Hypothalamus (tissue), 51 donors: ENCODE measurements around the gene RABEP1.
A peak's percentile ranks its signal among the peaks of the same experiment; 100 is the strongest.

Source experiments
- DNase-seq, 51 donors: peaks; one replicate each; lab custom pipeline; 2025; lab: John Stamatoyannopoulos, UW

The RABEP1 gene

GRCh38 chr17:5264893-5265292 lies 17.2 kb upstream of the RABEP1 start:
- DNase-seq: no peak

GRCh38 chr17:5269241-5269960 lies 12.7 kb upstream of the RABEP1 start:
- DNase-seq: no peak

DNA sequence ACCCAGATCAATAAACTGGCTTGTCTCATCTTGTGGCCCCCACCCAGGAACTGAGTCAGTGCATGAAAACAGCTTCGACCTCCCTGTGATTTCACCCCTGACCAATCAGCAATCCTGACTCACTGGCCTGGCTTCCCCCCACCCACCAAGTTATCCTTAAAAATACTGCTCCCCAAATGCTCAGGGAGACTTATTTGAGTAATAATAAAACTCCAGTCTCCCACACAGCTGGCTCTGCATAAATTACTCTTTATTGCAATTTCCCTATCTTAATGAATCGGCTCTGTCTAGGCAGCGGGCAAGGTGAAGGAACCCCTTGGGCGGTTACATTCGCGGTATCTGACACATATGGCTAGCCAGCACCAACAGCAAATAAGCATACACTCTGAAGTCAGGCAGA lies 9.8 kb upstream of the RABEP1 start:
- no peak for DNase-seq

DNA sequence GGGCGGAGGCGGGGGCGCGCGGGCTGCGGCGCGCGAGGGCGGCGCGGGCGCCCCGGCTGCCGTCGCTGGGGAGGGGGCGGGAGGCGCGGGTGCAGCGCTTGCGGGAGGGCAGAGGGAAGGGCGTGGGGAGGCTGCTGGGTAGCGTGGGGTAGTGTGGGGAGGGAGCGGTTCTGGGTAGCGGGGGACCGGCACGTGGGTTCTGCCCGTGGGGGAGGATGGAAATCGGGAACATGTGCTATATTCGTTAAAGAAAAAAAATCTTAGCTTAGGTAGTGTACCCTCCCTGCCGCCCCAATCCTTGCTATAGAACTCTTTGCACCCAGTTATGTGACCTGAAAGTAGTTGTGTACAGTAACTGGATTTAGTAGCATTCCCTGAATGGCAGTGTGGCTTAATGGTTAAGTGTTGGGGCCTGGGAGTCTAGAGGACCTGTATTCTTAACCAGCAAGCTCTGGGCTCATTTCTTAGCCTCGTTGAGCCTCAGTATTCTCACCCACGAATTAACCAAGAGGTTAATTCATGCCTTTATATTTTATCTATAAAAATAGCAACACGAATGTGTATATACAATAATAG lies 646 bp downstream of the RABEP1 start:
- DNase-seq: peak in 27 of 51 donors; percentile 2 to 60 (median 34)

GRCh38 chr17:5283571-5284315 lies 1.7 kb downstream of the RABEP1 start:
- peak in 1 of 51 donors; percentile 4 for DNase-seq

GRCh38 chr17:5284681-5285080 lies 2.6 kb downstream of the RABEP1 start:
- no peak for DNase-seq

DNA sequence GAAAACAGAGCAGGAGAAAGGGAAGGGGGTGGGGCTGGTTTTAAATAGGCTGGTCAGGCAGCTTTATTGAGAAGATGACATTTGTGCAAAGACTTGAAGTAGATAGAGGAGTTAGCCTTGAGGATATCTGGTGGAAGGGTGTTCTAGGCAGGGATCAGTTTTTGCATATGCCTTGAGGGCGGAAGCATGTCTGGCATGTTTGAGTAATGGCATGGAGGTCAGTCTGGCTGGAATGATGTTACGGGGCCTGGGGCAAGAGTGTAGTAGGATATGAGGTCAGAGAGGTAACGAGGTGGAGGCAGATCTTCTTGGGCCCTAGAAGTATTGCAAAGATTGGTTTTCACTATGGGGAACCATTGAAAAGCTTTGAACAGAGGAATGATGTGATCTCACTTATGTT lies 4.8 kb downstream of the RABEP1 start:
- no peak for DNase-seq

DNA sequence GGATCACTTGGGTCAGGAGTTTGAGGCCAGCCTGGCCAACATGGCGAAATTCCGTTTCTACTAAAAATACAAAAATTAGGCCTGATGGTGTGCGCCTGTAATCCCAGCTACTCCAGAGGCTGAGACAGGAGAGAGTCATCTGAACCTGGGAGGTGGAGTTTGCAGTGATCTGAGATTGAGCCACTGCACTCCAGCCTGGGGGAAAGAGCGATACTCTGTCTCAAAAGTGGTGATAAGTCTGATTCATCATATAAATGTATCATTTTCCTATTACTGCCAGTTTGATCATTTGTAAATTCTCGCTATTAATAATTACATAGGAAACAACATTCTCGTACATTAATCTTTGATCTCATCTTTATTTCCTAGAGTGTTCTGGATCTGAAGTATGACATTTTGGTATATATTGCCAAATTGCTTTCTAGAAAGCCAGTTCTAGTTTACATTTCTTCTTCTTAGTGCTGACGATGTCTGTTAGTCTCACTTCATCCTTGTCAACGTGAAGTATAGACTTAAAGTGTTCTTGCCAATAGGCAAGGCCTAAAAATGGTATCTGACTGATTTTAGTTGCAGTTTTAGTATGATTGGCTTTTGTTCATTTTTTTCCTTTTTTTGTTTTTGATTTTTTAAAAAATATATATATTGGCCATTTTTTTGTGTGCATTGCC lies 9.7 kb downstream of the RABEP1 start:
- DNase-seq: no peak

GRCh38 chr17:5297245-5297644 lies 15.2 kb downstream of the RABEP1 start:
- no peak for DNase-seq

DNA sequence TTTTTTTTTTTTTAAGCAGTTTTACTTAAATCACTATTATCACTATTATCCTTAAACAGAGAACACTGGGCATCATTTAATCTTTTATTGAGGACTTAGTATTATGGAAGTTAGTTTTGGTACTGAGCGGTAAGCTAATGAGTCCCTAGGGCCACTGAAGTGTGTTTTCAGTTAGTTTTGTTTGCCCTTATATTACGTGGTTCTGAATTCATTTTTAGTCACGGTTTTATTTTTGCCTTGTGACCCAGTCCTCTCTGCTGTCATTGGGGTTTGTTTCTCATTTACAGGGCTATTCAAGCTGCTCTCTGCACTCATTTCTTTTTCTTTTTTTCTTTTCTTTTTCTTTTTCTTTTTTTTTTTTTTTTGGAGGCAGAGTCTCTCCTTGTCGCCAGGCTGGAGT lies 17.3 kb downstream of the RABEP1 start:
- no peak for DNase-seq

- DNase-seq: no peak
These were observed 22.6 kb downstream of the RABEP1 start for GRCh38 chr17:5304636-5305035.

DNA sequence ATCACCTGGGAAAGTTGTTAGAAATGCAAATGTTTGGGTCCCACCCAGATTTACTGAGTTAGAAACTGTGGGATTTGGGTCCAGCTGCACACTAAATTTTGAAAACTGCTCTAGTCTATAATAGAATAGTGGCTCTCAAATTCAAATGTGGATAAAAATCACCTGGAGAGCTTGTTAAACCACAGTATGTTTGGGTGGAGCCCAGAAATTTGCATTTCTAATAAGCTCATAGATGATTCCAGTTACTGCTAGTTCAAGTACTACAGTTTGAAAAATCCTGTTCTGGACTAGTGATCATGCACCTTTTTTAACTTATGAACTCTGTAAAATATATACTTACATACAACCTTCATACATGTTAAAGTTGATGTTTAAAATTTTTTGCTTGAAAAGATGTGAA lies 27.8 kb downstream of the RABEP1 start:
- DNase-seq: no peak

GRCh38 chr17:5325851-5326250 lies 43.8 kb downstream of the RABEP1 start:
- no peak for DNase-seq

- no peak for DNase-seq
These were observed 47.9 kb downstream of the RABEP1 start for GRCh38 chr17:5329784-5330557.

DNA sequence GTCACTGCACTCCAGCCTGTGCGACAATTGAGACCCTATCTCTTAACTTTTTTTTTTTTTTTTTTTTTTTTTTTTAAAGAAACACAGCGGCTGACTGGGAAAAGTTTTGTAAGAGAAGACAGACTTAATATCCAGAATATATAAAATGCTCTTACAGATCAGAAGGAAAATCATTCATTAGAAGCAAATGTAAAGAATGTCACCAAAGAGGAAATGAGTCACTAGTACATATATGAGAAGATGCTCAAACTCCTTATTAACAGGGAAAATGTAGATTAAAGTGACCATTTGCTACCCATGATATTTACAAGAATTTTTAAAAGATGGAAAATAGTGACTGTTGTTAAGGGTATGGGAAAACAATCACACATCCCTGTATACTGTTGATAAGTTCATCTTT lies 48.9 kb downstream of the RABEP1 start:
- no peak for DNase-seq

DNA sequence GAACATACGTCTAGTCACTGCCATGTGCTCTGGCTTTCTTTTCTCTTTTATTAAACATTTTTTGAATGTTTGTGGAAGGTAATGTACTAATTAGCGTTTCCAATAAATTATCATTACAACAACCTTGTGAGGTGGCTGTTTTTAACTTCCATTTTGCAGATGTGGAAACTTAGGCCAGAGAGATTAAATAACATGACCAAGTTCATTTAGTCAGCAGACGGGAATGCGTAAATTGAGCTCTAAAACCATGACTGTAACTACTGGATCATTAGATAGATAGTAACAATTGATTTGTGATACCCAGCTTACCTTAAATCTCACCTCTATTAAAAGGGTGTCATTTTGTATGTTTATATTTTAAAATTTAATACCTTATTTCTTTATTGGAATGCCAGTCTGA lies 49.4 kb downstream of the RABEP1 start:
- no peak for DNase-seq

GRCh38 chr17:5344914-5345313 lies 62.8 kb downstream of the RABEP1 start:
- no peak for DNase-seq

DNA sequence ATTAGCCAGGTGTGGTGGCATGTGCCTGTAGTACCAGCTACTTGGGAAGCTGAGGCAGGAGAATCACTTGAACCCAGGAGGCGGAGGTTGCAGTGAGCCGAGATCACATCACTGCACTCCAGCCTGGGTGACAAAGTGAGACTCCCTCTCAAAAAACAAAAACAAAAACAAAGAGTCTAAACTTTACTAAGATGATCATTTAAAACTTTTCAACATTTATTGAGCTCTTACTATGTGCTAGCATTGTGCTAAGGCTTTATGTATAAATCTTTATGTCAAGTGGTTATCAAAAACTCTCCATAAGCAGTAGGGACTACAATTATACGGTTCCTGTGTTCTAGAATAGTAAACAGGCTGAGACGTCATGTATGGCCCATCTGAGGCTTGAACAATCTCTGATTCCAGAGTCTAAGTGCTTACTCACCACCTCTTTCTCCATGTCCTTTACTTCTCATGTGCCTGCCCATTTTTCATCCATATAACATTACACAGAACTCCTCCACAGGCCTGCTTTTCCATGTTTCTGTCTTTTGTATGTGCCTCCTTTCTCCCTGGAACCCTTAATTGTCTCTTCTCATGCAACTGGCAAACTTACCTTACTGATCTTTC lies 70.7 kb downstream of the RABEP1 start:
- no peak for DNase-seq

- DNase-seq: no peak
These were observed 72.2 kb downstream of the RABEP1 start for GRCh38 chr17:5354310-5354709.

- no peak for DNase-seq
These were observed 72.9 kb downstream of the RABEP1 start for GRCh38 chr17:5354886-5355415.
